H1 (cell line): ENCODE data around the gene NAIF1. TPM values are rescaled to one million over a fixed set of nuclear protein-coding genes. Genes with fewer than 3 reads are reported as not detected.

Source experiments
- CTCF ChIA-PET: fragments of 300-600 bp; sonication (Branson Sonifier 250); formaldehyde crosslinking; loops from one replicate; lab custom pipeline; 2021; ENCODE audit not compliant: partially characterized antibody; lab: Charles Lee
- POLR2A ChIA-PET: fragments of 300-600 bp; sonication (Branson Sonifier 250); formaldehyde crosslinking; loops from one replicate; lab custom pipeline; 2021; ENCODE audit warnings: inconsistent platforms; ENCODE audit not compliant: partially characterized antibody; lab: Charles Lee
- DNase-seq, 2 experiments: peaks; one replicate each; pipeline versions ENCODE4 v3.0.0 to v3.0.0-alpha.2; 2010 to 2022; ENCODE audit warnings: low spot score in 2 of 2, low read depth in 1 of 2, mixed read lengths in 1 of 2
- FAIRE-seq: peaks from 2 replicates; lab custom pipeline; 2011; peaks lifted over from hg19 to GRCh38; lab: Jason Lieb, UNC
- H2AFZ ChIP-seq: 2 replicates; pipeline ENCODE4 v1.8.1; 2012; ENCODE audit warnings: low read length, inconsistent platforms
- H2AK5ac ChIP-seq: 2 replicates; pipeline ENCODE4 v1.6.1; 2013; ENCODE audit warnings: low read depth, low read length
- H2BK120ac ChIP-seq: replicated peaks from 2 replicates; pipeline ENCODE3; 2013; ENCODE audit warnings: low read depth, low read length, inconsistent platforms
- H2BK12ac ChIP-seq: 2 replicates; pipeline ENCODE4 v1.6.1; 2013; ENCODE audit warnings: low read depth, low read length
- H2BK15ac ChIP-seq: 2 replicates; pipeline ENCODE4 v1.6.1; 2013; ENCODE audit warnings: low read length
- H2BK20ac ChIP-seq: 2 replicates; pipeline ENCODE4 v1.6.1; 2013; ENCODE audit warnings: low read length
- H2BK5ac ChIP-seq: 2 replicates; pipeline ENCODE4 v1.6.1; 2013; ENCODE audit warnings: low read depth, low read length
- H3K14ac ChIP-seq: 2 replicates; pipeline ENCODE4 v1.6.1; 2013; ENCODE audit warnings: inconsistent platforms; ENCODE audit not compliant: insufficient read length
- H3K18ac ChIP-seq: 2 replicates; pipeline ENCODE4 v1.6.1; 2013; ENCODE audit warnings: low read length; ENCODE audit errors: extremely low read depth
- H3K23ac ChIP-seq: 2 replicates; pipeline ENCODE4 v1.6.1; 2013; ENCODE audit warnings: inconsistent platforms; ENCODE audit not compliant: insufficient read length
- H3K23me2 ChIP-seq: 2 replicates; pipeline ENCODE4 v1.6.1; 2013; ENCODE audit warnings: low read depth, low read length
- H3K27ac ChIP-seq: 2 replicates; pipeline ENCODE4 v1.6.1; 2011; ENCODE audit warnings: low read depth, low read length, inconsistent platforms
- H3K27me3 ChIP-seq, 4 experiments: replicated peaks in 1 of 4; 1 replicate in 1 of 4; 2 replicates in 3 of 4; pipeline versions ENCODE4 v1.6.1 to v1.8.1; 2011 to 2013; ENCODE audit warnings: low read length in 3 of 4, mild to moderate bottlenecking in 3 of 4, inconsistent platforms in 2 of 4, mixed read lengths in 2 of 4, moderate library complexity in 1 of 4; ENCODE audit not compliant: control insufficient read depth in 3 of 4, insufficient read depth in 3 of 4; ENCODE audit errors: extremely low read depth in 1 of 4
- H3K36me3 ChIP-seq, 4 experiments: 2 replicates each; pipeline versions ENCODE4 v1.6.1 to v1.8.1; 2011 to 2013; ENCODE audit warnings: mild to moderate bottlenecking in 4 of 4, low read length in 3 of 4, moderate library complexity in 2 of 4, control low read depth in 1 of 4, inconsistent platforms in 1 of 4; ENCODE audit not compliant: insufficient read depth in 4 of 4, control insufficient read depth in 2 of 4
- H3K4ac ChIP-seq: replicated peaks from 2 replicates; pipeline ENCODE3; 2013; ENCODE audit warnings: low read length, low read depth, mixed read lengths, inconsistent platforms; ENCODE audit not compliant: insufficient read length
- H3K4me1 ChIP-seq, 4 experiments: replicated peaks in 1 of 4; 1 replicate in 1 of 4; 2 replicates in 3 of 4; pipeline versions ENCODE4 v1.6.1 to v1.8.1; 2011 to 2013; ENCODE audit warnings: low read length in 3 of 4, inconsistent platforms in 2 of 4, mixed read lengths in 1 of 4; ENCODE audit not compliant: insufficient read depth in 4 of 4, control insufficient read depth in 3 of 4
- H3K4me2 ChIP-seq, 2 experiments: 2 replicates each; pipeline versions ENCODE4 v1.6.1 to v1.8.1; 2011 to 2013; ENCODE audit warnings: low read depth in 2 of 2, low read length in 2 of 2, control low read depth in 1 of 2, inconsistent platforms in 1 of 2, mild to moderate bottlenecking in 1 of 2; ENCODE audit not compliant: insufficient read depth in 1 of 2
- H3K4me3 ChIP-seq, 4 experiments: fragments of 200-600, 300-600 bp in 1 of 4; sonication (generic), shearing (Covaris generic), sonication (Bioruptor Twin) in 1 of 4; 2 replicates each; pipeline versions ENCODE4 v1.5.1 to v1.8.1; 2011 to 2016; ENCODE audit warnings: low read length in 4 of 4, low read depth in 3 of 4, control low read depth in 2 of 4, inconsistent platforms in 2 of 4, mild to moderate bottlenecking in 2 of 4, mixed read lengths in 1 of 4, moderate library complexity in 1 of 4; ENCODE audit not compliant: insufficient read depth in 2 of 4; ENCODE audit errors: extremely low read depth in 1 of 4
- H3K56ac ChIP-seq: replicated peaks from 2 replicates; pipeline ENCODE3; 2013; ENCODE audit warnings: low read depth, mild to moderate bottlenecking, mixed read lengths, low read length, inconsistent platforms; ENCODE audit not compliant: insufficient read length
- H3K79me1 ChIP-seq: 2 replicates; pipeline ENCODE4 v1.6.1; 2013; ENCODE audit warnings: low read depth, low read length, control low read depth
- H3K79me2 ChIP-seq, 2 experiments: 2 replicates each; pipeline versions ENCODE4 v1.6.1 to v1.8.1; 2012 to 2013; ENCODE audit warnings: low read length in 2 of 2, mild to moderate bottlenecking in 2 of 2, inconsistent platforms in 1 of 2; ENCODE audit not compliant: insufficient read depth in 2 of 2, control insufficient read depth in 1 of 2
- H3K9ac ChIP-seq, 4 experiments: replicated peaks in 1 of 4; 1 replicate in 1 of 4; 2 replicates in 3 of 4; pipeline versions ENCODE4 v1.6.1 to v1.8.1; 2011 to 2013; ENCODE audit warnings: low read depth in 3 of 4, low read length in 3 of 4, control low read depth in 2 of 4, mild to moderate bottlenecking in 2 of 4, moderate library complexity in 2 of 4, inconsistent platforms in 1 of 4; ENCODE audit errors: extremely low read depth in 1 of 4
- H3K9me3 ChIP-seq, 2 experiments: 2 replicates each; pipeline versions ENCODE4 v1.6.1 to v1.8.1; 2012 to 2013; ENCODE audit warnings: mild to moderate bottlenecking in 2 of 2, moderate library complexity in 2 of 2, control low read depth in 1 of 2, inconsistent platforms in 1 of 2, low read depth in 1 of 2, low read length in 1 of 2, mixed read lengths in 1 of 2; ENCODE audit not compliant: insufficient read depth in 2 of 2
- H4K20me1 ChIP-seq, 2 experiments: replicated peaks in 1 of 2; 2 replicates each; pipeline versions ENCODE3 to v1.8.1; 2011 to 2013; ENCODE audit warnings: inconsistent platforms in 2 of 2, low read length in 2 of 2, mild to moderate bottlenecking in 1 of 2; ENCODE audit not compliant: insufficient read depth in 2 of 2, control insufficient read depth in 1 of 2
- H4K5ac ChIP-seq: 2 replicates; pipeline ENCODE4 v1.6.1; 2013; ENCODE audit warnings: low read length, low read depth, mixed read lengths, inconsistent platforms; ENCODE audit not compliant: insufficient read length
- H4K8ac ChIP-seq: 2 replicates; pipeline ENCODE4 v1.8.0; 2013; ENCODE audit warnings: mild to moderate bottlenecking, moderate library complexity, low read length, inconsistent platforms; ENCODE audit not compliant: insufficient read depth; ENCODE audit errors: extremely low read depth
- H4K91ac ChIP-seq: replicated peaks from 2 replicates; pipeline ENCODE3; 2013; ENCODE audit warnings: low read length, mixed read lengths, inconsistent platforms; ENCODE audit not compliant: insufficient read length
- BCL11A ChIP-seq, 2 experiments: IDR thresholded peaks; one replicate each; pipeline ENCODE4 v1.6.1; 2011; ENCODE audit warnings: low read depth in 2 of 2, low read length in 2 of 2, mild to moderate bottlenecking in 2 of 2
- BRCA1 ChIP-seq: IDR thresholded peaks from 2 replicates; pipeline ENCODE4 v1.6.1; 2012; ENCODE audit warnings: low read depth, low read length, improper control_type of control experiment
- CBX5 ChIP-seq: fragments of 300-800, 300-1000 bp; sonication (generic); IDR thresholded peaks from 2 replicates; pipeline ENCODE4 v1.7.1; 2016; ENCODE audit warnings: antibody characterized with exemption, low read length, low read depth
- CEBPB ChIP-seq: IDR thresholded peaks from 2 replicates; pipeline ENCODE4 v1.6.1; 2012; ENCODE audit warnings: low read depth, low read length
- CHD1 ChIP-seq: IDR thresholded peaks from 2 replicates; pipeline ENCODE4 v1.6.1; 2012; ENCODE audit warnings: low read depth, low read length, improper control_type of control experiment
- CHD2 ChIP-seq: IDR thresholded peaks from 2 replicates; pipeline ENCODE4 v1.6.1; 2012; ENCODE audit warnings: low read length, improper control_type of control experiment
- CREB1 ChIP-seq: IDR thresholded peaks from 2 replicates; pipeline ENCODE4 v1.6.1; 2012; ENCODE audit warnings: inconsistent platforms
- HDAC6 ChIP-seq: IDR thresholded peaks from one replicate; pipeline ENCODE4 v1.7.1; 2012; ENCODE audit warnings: low read depth, mild to moderate bottlenecking, inconsistent platforms, low read length, moderate library complexity
- JUND ChIP-seq: IDR thresholded peaks from 2 replicates; pipeline ENCODE4 v1.6.1; 2011; ENCODE audit warnings: mild to moderate bottlenecking, improper control_type of control experiment, low read length
- KDM4A ChIP-seq: IDR thresholded peaks from one replicate; pipeline ENCODE4 v1.7.1; 2012; ENCODE audit warnings: low read depth, mild to moderate bottlenecking, moderate library complexity, low read length, inconsistent platforms; ENCODE audit not compliant: severe bottlenecking
- MAX ChIP-seq: IDR thresholded peaks from 2 replicates; pipeline ENCODE4 v1.6.1; 2012; ENCODE audit warnings: inconsistent platforms
- POU5F1 ChIP-seq: IDR thresholded peaks from 2 replicates; pipeline ENCODE4 v1.6.1; 2011; ENCODE audit warnings: low read depth, mild to moderate bottlenecking, low read length, moderate library complexity
- RBBP5 ChIP-seq: IDR thresholded peaks from 2 replicates; pipeline ENCODE4 v1.7.1; 2012; ENCODE audit warnings: low read depth, mild to moderate bottlenecking, inconsistent platforms, low read length, moderate library complexity, borderline replicate concordance
- SP1 ChIP-seq: IDR thresholded peaks from 2 replicates; pipeline ENCODE4 v1.6.1; 2011; ENCODE audit warnings: low read depth, low read length
- TCF12 ChIP-seq: IDR thresholded peaks from 2 replicates; pipeline ENCODE4 v1.6.1; 2011; ENCODE audit warnings: low read depth, mild to moderate bottlenecking, low read length
- WGBS, 2 experiments: shearing (Covaris generic) in 1 of 2; methylation state at CpG; one replicate each; pipeline versions ENCODE4 v1.1.6 to v1.1.7; 2013 to 2015; ENCODE audit warnings: low lambda C conversion rate in 2 of 2, mixed read lengths in 2 of 2, inconsistent platforms in 1 of 2, low coverage in 1 of 2, missing lambda C conversion rate in 1 of 2; ENCODE audit not compliant: insufficient replicate concordance in 2 of 2, insufficient coverage in 1 of 2, insufficient read length in 1 of 2; ENCODE audit errors: extremely low coverage in 1 of 2, missing lambda C conversion rate in 1 of 2; 5-methylcytosine and 5-hydroxymethylcytosine counted together
- polyA plus RNA-seq, 7 experiments: library from polyadenylated mRNA; depleted of rRNA in 3 of 7; stranded (reverse) in 5 of 7; unstranded in 2 of 7; fragments of >200 nt in 5 of 7; fragments of 200-250 nt in 2 of 7; gene quantifications; 1 replicate in 5 of 7; 2 replicates in 1 of 7; 4 replicates in 1 of 7; pipeline versions ENCODE4 v1.2.1 to v1.2.3, GENCODE V29; 2011 to 2013; ENCODE audit warnings: missing spikeins in 2 of 7, mixed read lengths in 2 of 7
- total RNA-seq: library from RNA; stranded (reverse); fragmentation: NEBNext Ultra II Directional; extraction: Animal tissue kit (Norgen Biotek cat#: 25700); gene quantifications from 2 replicates; pipeline ENCODE4 v1.2.1, GENCODE V29; 2021

The NAIF1 gene
- total and polyA plus RNA-seq, 2 of the 8 experiments (the other 6 are each of a cell fraction or from before 2014, with no cell fraction given), result 8.7 to 9.0 TPM

GRCh38 chr9:128091144-128091543 lies 24.0 kb upstream of the NAIF1 start:
- 0 out of 2 replicates have a peak overlapping the region, but pooled peaks have one; percentile 44 for H2AFZ ChIP-seq
- H2BK15ac ChIP-seq, result no peak overlapping the region
- WGBS, 2 experiments, result 48% methylated on average over 11 of the region's 13 CpGs; no CpG with 5 or more reads in 1 of the 2 experiments
- H2AK5ac ChIP-seq, result no peak overlapping the region
- H3K4me3 ChIP-seq, result no peak overlapping the region; a peak in 2 of 8 replicates
- H4K20me1 ChIP-seq, result peaks cover 0 to 5% of the 10 kb centered on the region in 2 experiments
- H3K4me1 ChIP-seq, result peaks cover 0 to 5% (median 3%) of the 10 kb centered on the region in 4 experiments; a peak in 3 of 7 replicates
- no peaks in the 10 kb centered on the region for H3K36me3 ChIP-seq
- no peaks in the 10 kb centered on the region for H3K9me3 ChIP-seq
- no peak overlapping the region for H3K4ac ChIP-seq
- H2BK120ac ChIP-seq, result no peak overlapping the region
- H2BK5ac ChIP-seq, result no peak overlapping the region; the same call in 1 of the 2 replicates
- no peak overlapping the region for H3K14ac ChIP-seq
- no peak overlapping the region for H4K5ac ChIP-seq
- peak; percentile 48 for FAIRE-seq
- peak; percentile 47 to 82 for DNase-seq
- H3K23ac ChIP-seq, result no peak overlapping the region
- CTCF ChIA-PET, result interaction anchor here (0.7 to 4.8 kb wide), 12 partner anchors 9 to 166 kb away, joined by 3 to 42 read pairs (median 4); no protein-coding TSS in a partner anchor
- H3K27me3 ChIP-seq, result no peaks in the 10 kb centered on the region
- no peak overlapping the region for H3K56ac ChIP-seq
- H4K8ac ChIP-seq, result no peak overlapping the region
- no peak overlapping the region for H3K27ac ChIP-seq
- H2BK20ac ChIP-seq, result no peak overlapping the region
- no peaks in the 10 kb centered on the region for H3K23me2 ChIP-seq
- H4K91ac ChIP-seq, result no peak overlapping the region
- H3K79me1 ChIP-seq, result peaks cover 11% of the 10 kb centered on the region
- H3K9ac ChIP-seq, result peak overlapping the region in 2 of 4 experiments; percentile 9 to 13; a peak in 2 of 7 replicates
- peaks cover 0 to 21% of the 10 kb centered on the region in 2 experiments; a peak in 2 of 4 replicates for H3K79me2 ChIP-seq
- no peak overlapping the region for H2BK12ac ChIP-seq
- POLR2A ChIA-PET, result interaction anchor here (1.3 to 5.0 kb wide), 2 partner anchors 9 to 14 kb away, joined by 4 to 33 read pairs; no protein-coding TSS in a partner anchor
- peak overlapping the region; percentile 24; the same call in 1 of the 2 replicates for H3K18ac ChIP-seq
- H3K4me2 ChIP-seq, result peak overlapping the region; percentile 23 to 25; a peak in 3 of 4 replicates
- TF ChIP-seq POU5F1 (no peak), CREB1 (no peak), CBX5 (no peak), BCL11A (IDR thresholded peaks at IDR 0.05; ENCODE audit: low read depth in 2 of 2, low read length in 2 of 2) (no peak), MAX (peak; percentile 62), KDM4A (no peak), SP1 (peak; percentile 88), HDAC6 (no peak), JUND (no peak), CHD1 (no peak), RBBP5 (no peak), TCF12 (no peak), CHD2 (peak; percentile 73), CEBPB (no peak), BRCA1 (no peak)
